Measurements from ENCODE around the gene PRR29.
A peak's percentile ranks its signal among the peaks of the same experiment; 100 is the strongest.

The PRR29 gene

GRCh38 chr17:63998050-63998720, at the start of gene PRR29:
TSS of gene PRR29 (plus strand) at chr17:63998351. CDS start at chr17:63998365, 14 bp downstream.
- Histone ChIP-seq H3K4me3 (ENCODE audit: low read depth, low read length) (peak within 1 kb of the TSS; percentile 57), H3K36me3 (no peaks in the 10 kb centered on the region), H3K27me3 (ENCODE audit: insufficient read depth, low read depth, severe bottlenecking) (no peaks in the 10 kb centered on the region), H3K27ac (no peak within 1 kb of the TSS), H3K9me3 (ENCODE audit: severe bottlenecking) (no peaks in the 10 kb centered on the region)
- no peak for TF ChIP-seq CTCF (IDR thresholded peaks at IDR 0.05; ENCODE audit: low read depth, low read length)
- peak; percentile 84 for DNase-seq

- H3K36me3 ChIP-seq, result no peaks in the 10 kb centered on the region
- TF ChIP-seq CTCF (IDR thresholded peaks at IDR 0.05; ENCODE audit: low read depth, low read length), result no peak
- H3K27me3 ChIP-seq (ENCODE audit: insufficient read depth, low read depth, severe bottlenecking), result no peaks in the 10 kb centered on the region
- H3K9me3 ChIP-seq (ENCODE audit: severe bottlenecking), result no peaks in the 10 kb centered on the region
- no peak overlapping the region for H3K4me3 ChIP-seq (ENCODE audit: low read depth, low read length)
- H3K27ac ChIP-seq, result no peak overlapping the region
- no peak for DNase-seq
Measured at GRCh38 chr17:63948521-63948920, 49.6 kb upstream of the PRR29 start.

GRCh38 chr17:63949576-63950250, 48.4 kb upstream of the PRR29 start:
- Histone ChIP-seq H3K27me3 (ENCODE audit: insufficient read depth, low read depth, severe bottlenecking) (no peaks in the 10 kb centered on the region), H3K9me3 (ENCODE audit: severe bottlenecking) (no peaks in the 10 kb centered on the region), H3K27ac (no peak overlapping the region), H3K36me3 (no peaks in the 10 kb centered on the region), H3K4me3 (ENCODE audit: low read depth, low read length) (no peak overlapping the region)
- no peak for TF ChIP-seq CTCF (IDR thresholded peaks at IDR 0.05; ENCODE audit: low read depth, low read length)
- DNase-seq, result no peak

GRCh38 chr17:63950940-63951907, 46.9 kb upstream of the PRR29 start:
- DNase-seq, result peak; percentile 72
- H3K27me3 ChIP-seq (ENCODE audit: insufficient read depth, low read depth, severe bottlenecking), result no peaks in the 10 kb centered on the region

More at GRCh38 chr17:63950940-63951907, 46.9 kb upstream of the PRR29 start:
- Histone ChIP-seq H3K36me3 (no peaks in the 10 kb centered on the region), H3K9me3 (ENCODE audit: severe bottlenecking) (no peaks in the 10 kb centered on the region), H3K27ac (no peak overlapping the region), H3K4me3 (ENCODE audit: low read depth, low read length) (no peak overlapping the region)
- TF ChIP-seq CTCF (IDR thresholded peaks at IDR 0.05; ENCODE audit: low read depth, low read length), result peak; percentile 85

All from WERI-Rb-1 (cell line).